ENCODE measurements around the gene UAP1L1. TPM values are rescaled to one million over a fixed set of nuclear protein-coding genes. Genes with fewer than 3 reads are reported as not detected.

Gene UAP1L1
- total RNA-seq, 1 experiment from 2014 or later = 15.6 TPM

GRCh38 chr9:137071282-137071681 lies 6.0 kb upstream of the UAP1L1 start:
- no peak for DNase-seq (ENCODE audit: low read depth)

GRCh38 chr9:137073992-137074399 lies 3.3 kb upstream of the UAP1L1 start:
- no peak for DNase-seq (ENCODE audit: low read depth)

GRCh38 chr9:137074657-137075274 lies 2.6 kb upstream of the UAP1L1 start:
- DNase-seq (ENCODE audit: low read depth) = no peak

GRCh38 chr9:137075275-137075775 lies 2.0 kb upstream of the UAP1L1 start:
- DNase-seq (ENCODE audit: low read depth) = no peak

- no peak for DNase-seq (ENCODE audit: low read depth)
Observed at GRCh38 chr9:137076636-137077009, 694 bp upstream of the UAP1L1 start.

- DNase-seq (ENCODE audit: low read depth) = no peak
Observed at GRCh38 chr9:137077758-137078693, 709 bp downstream of the UAP1L1 start.

- no peak for DNase-seq (ENCODE audit: low read depth)
Observed at GRCh38 chr9:137078701-137079400, 1.5 kb downstream of the UAP1L1 start.

GRCh38 chr9:137079401-137079787 lies 2.1 kb downstream of the UAP1L1 start:
- DNase-seq (ENCODE audit: low read depth) = no peak

GRCh38 chr9:137080260-137081122 lies 3.2 kb downstream of the UAP1L1 start:
- no peak for DNase-seq (ENCODE audit: low read depth)

- no peak for DNase-seq (ENCODE audit: low read depth)
Observed at GRCh38 chr9:137082222-137082924, 5.1 kb downstream of the UAP1L1 start.

- no peak for DNase-seq (ENCODE audit: low read depth)
Observed at GRCh38 chr9:137082925-137083290, 5.6 kb downstream of the UAP1L1 start.

GRCh38 chr9:137083394-137084004 lies 6.2 kb downstream of the UAP1L1 start:
- DNase-seq (ENCODE audit: low read depth) = peak; percentile 98

- no peak for DNase-seq (ENCODE audit: low read depth)
Observed at GRCh38 chr9:137084526-137084925, 7.2 kb downstream of the UAP1L1 start.

GRCh38 chr9:137085920-137086530 lies 8.7 kb downstream of the UAP1L1 start:
- DNase-seq (ENCODE audit: low read depth) = peak; percentile 32

GRCh38 chr9:137086531-137087408 lies 9.5 kb downstream of the UAP1L1 start, which contains the start of gene MAN1B1:
Gene MAN1B1, plus strand, starts transcription at chr9:137086985. Its CDS starts 15 bp downstream, at chr9:137087000.
- peak; percentile 100 for DNase-seq (ENCODE audit: low read depth)

- DNase-seq (ENCODE audit: low read depth) = no peak
Observed at GRCh38 chr9:137087409-137087925, 10.2 kb downstream of the UAP1L1 start.

- no peak for DNase-seq (ENCODE audit: low read depth)
Observed at GRCh38 chr9:137088121-137088520, 10.8 kb downstream of the UAP1L1 start.

All from HT1080 (cell line).